HG03103 (cell line): Measurements from ENCODE around the gene ZNG1C.
"Not testable (repeated sequence)": the region's sequence is repeated elsewhere in the genome, so short reads cannot be mapped to it uniquely, and the experiment has no call there.

ENCODE experiments used
- ATAC-seq: cut with Tn5 transposase; IDR thresholded peaks from one replicate; pipeline ENCODE4 v1.9.1; 2021; ENCODE audit warnings: low read depth; ENCODE audit not compliant: unreplicated experiment

ZNG1C gene

GRCh38 chr9:68241683-68242082 is at the start of gene ZNG1C:
ZNG1C (plus strand) TSS chr9:68241983; CDS start chr9:68242032, 49 bp downstream.
- ATAC-seq, result not testable (repeated sequence)

DNA sequence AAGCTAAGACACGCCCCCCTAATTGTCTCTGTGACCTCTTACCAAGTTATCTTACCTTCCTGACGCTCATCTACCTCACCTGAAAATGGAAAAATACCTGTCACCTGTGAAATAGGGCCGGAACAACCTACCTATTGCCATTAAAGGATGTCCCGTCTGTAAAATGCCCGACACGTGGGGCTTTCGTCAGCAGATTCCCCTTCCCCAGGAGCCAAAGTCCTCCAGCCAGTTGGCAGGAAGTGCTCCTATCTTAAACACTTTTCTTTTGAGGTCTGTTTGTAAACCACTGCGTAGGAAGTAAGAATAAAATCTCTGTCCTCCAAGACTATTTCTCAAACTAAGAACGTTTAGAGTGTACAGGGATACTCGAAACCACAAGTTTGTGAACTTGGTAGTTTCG is 654 bp downstream of the ZNG1C start:
- not testable (repeated sequence) for ATAC-seq

DNA sequence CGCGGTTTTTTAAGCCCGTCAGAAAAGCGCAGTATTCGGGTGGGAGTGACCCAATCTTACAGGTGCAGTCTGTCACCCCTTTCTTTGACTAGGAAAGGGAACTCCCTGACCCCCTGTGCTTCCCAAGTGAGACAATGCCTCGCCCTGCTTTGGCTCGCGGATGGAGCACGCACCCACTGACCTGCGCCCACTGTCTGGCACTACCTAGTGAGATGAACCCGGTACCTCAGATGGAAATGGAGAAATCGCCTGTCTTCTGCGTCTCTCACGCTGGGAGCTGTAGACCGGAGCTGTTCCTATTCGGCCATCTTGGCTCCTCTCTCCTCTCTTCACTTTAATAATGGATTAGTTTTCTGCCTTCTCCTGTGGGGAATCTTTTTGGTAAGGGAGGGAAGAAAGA is 39.3 kb downstream of the ZNG1C start:
- ATAC-seq, result not testable (repeated sequence)

- not testable (repeated sequence) for ATAC-seq
Measured at GRCh38 chr9:68302567-68302966, 60.8 kb downstream of the ZNG1C start, which contains the start of gene FOXD4L3. FOXD4L3 (plus strand) TSS chr9:68302867; CDS start chr9:68302952, 85 bp downstream.

- not testable (repeated sequence) for ATAC-seq
Measured at GRCh38 chr9:68303771-68304170, 62.0 kb downstream of the ZNG1C start.

DNA sequence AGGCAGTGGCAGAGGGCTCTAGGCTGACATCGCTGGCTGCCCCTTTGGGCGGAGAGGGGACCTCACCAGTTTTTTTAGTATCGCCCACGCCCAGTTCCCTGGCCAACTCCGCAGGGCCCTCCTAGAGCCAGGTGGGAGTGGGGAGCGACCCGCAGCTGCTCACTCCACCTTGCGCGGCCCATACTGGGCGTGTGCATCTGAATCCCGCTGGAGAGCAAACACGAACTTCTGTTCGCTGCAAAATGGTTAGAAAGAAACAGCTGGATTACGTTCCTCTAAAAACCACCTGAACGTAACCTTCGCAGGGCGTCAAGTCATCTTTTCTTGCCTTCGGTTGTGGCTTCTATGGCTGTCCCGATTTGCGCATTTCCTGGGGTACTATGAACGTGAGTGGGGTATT is 62.4 kb downstream of the ZNG1C start:
- not testable (repeated sequence) for ATAC-seq

- ATAC-seq, result not testable (repeated sequence)
Measured at GRCh38 chr9:68304777-68305176, 63.0 kb downstream of the ZNG1C start.

DNA sequence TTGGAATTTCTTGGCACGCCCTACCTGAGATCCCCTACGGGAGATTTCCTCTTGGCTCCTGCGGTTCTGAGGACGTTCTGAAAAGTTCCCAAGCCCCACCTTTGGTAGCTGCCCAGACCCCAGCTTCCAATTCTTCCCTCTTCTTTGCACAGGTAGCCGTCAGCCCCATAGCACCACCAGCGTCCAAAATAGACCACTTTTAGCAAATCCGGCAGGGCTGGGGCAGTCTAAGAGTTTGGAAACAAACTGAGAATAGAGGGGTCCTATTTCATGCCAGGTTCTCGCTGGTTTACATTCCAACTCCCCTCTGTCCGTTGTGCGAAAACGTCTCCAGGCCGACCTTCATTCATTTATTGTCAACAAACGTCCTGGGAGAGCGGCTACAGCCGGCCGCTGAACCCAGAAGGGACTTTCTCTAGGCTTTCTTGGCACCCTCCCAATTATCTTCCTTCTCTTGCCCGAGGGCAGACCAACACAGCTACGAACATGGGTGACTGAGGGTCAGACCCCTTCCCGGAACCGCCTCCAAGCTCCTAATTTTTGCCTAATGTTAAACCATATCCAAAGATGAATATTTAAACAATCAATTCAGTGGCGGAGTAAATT is 64.0 kb downstream of the ZNG1C start:
- ATAC-seq, result not testable (repeated sequence)

- not testable (repeated sequence) for ATAC-seq
Measured at GRCh38 chr9:68306391-68306964, 64.7 kb downstream of the ZNG1C start.

- not testable (repeated sequence) for ATAC-seq
Measured at GRCh38 chr9:68307127-68307526, 65.3 kb downstream of the ZNG1C start.

GRCh38 chr9:68307654-68308053 is 65.9 kb downstream of the ZNG1C start:
- ATAC-seq, result not testable (repeated sequence)

- not testable (repeated sequence) for ATAC-seq
Measured at GRCh38 chr9:68311208-68311607, 69.4 kb downstream of the ZNG1C start.

GRCh38 chr9:68318209-68318608 is 76.4 kb downstream of the ZNG1C start:
- ATAC-seq, result not testable (repeated sequence)

- not testable (repeated sequence) for ATAC-seq
Measured at GRCh38 chr9:68323749-68324148, 82.0 kb downstream of the ZNG1C start.

DNA sequence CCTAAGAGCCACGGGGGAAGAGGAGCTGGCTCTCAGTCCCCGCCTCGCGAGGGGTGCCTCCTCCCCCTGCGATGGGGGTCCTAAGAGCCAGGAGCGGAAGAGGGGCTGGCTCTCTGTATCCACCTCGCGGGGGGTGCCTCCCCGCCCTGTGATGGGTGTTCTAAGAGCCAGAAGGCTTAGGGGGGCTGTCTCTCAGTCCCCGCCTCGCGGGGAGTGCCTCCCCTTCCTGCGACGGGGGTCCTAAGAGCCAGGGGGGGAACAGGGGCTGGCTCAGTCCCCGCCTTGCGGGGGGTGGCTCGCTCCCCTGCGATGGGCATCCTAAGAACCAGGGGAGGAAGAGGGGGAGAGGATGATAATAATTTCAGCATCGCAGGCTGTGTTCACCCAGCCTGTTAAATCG is 82.7 kb downstream of the ZNG1C start:
- ATAC-seq, result not testable (repeated sequence)

GRCh38 chr9:68329106-68329505 is 87.3 kb downstream of the ZNG1C start:
- ATAC-seq, result not testable (repeated sequence)

DNA sequence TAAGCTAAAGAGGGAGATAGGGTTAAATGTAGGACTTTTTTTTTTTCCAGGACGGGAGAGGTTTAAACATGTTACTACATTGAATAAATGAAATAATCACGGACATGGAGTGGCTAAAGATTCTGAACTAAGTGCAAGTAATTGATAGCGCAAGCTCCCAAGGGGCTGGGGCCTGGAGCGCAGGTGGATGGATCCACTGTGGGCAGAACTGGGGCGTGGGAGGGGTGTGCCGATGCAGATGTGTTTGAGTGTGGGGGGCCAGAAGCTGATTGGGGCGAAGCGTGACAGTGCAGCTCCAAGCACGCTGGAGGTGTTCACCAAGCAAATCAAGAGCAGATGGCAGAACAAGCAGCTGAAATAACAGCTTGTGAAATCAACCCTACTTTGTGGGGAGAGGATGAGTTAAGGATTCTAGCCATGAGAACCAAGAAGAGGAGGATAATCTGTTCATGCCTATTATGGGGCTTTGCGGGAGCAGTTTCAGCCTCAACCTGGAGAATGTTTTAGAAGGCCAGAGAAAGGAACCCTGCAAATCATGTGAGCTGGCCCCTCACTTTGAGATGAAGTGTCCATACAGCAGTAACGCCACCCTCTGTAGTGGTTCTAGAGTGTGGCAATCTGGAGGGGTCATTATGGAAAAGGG is 88.9 kb downstream of the ZNG1C start:
- ATAC-seq, result not testable (repeated sequence)

DNA sequence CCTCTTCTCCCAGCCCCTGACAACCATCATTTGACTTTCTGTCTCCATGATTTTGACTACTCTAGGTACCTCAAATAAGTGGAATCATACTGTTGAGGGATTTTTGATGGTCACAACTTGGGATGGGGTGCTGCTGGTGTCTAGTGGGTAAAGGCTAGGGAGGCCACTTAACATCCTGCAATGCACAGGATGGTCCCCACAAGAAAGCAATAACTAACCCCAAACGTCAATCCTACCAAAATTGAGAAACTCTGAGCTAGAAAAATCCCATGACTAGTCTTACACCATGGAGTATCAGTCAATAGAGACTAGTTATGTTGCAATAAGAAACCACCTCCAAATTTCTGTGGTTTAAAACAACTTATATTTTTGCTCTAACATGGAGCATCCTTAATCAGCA is 90.3 kb downstream of the ZNG1C start:
- ATAC-seq, result not testable (repeated sequence)

DNA sequence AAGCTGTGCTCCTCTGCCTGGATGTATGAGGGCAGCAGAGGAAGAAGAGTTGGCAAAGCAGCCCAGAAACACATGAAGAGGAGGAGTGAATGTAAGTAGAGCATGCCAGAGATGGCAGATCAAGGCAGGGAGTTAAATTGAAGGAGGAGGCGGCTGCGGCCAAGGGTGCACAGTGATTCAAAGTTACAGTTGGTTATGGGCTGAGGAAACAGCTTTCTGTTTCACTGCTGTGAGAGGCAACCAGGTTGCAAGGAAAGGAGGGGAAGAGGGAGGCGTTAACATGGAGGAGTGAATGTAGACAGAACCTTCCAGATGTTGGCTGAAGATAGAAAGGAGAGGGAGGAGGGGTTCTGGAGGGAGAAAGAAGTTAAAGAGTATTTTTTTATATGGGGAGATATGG is 94.2 kb downstream of the ZNG1C start:
- not testable (repeated sequence) for ATAC-seq

DNA sequence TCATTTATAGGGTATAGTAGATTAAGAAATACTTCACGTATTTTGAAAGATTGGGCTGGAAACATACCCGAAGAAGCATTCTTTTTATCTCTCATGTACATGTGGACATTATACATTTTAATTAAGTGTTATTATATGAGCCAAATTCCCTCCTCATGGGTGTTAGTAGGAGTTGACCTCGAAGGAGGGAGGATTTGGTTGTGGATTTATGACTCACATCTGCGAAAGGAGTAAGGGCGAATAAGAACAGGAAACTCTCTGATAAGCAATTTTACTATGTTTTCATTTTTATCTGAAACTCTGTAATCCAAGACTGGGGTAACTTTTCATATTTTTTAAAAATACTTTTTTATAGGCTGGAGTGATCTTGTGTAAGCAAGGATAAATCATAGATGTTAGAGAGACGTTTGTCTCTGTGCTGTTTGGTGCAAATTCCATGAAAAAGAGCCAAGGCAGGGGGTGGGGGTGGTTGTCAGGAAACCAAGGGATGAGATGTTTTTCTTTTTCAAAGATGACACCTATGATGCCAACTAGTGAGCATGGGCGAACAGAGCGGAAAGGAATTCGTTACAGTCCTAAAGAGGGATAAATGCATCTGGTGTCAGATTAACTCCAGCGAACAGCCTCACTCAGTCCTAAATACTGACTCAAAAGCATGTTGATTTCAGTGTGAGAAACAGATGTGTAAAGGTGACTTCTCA is 95.0 kb downstream of the ZNG1C start:
- ATAC-seq, result not testable (repeated sequence)

GRCh38 chr9:68338000-68338399 is 96.2 kb downstream of the ZNG1C start:
- not testable (repeated sequence) for ATAC-seq
